SK-N-MC (cell line): Measurements from ENCODE around the gene NEK1.

Source experiments
- EZH2 ChIP-seq: fragments of 200-600 bp; sonication (generic); IDR thresholded peaks from one replicate; pipeline ENCODE4 v1.6.1; 2017; ENCODE audit warnings: antibody characterized with exemption
- FOXP2 ChIP-seq: optimal IDR thresholded peaks from 2 replicates; pipeline ENCODE3; 2011; ENCODE audit warnings: mild to moderate bottlenecking, moderate library complexity; ENCODE audit not compliant: insufficient read depth; ENCODE audit errors: extremely low read length, control extremely low read depth
- POLR2AphosphoS5 ChIP-seq: IDR thresholded peaks from 2 replicates; pipeline ENCODE4 v1.6.1; 2012; ENCODE audit warnings: mild to moderate bottlenecking, low read depth, low read length, borderline replicate concordance

- TF ChIP-seq EZH2 (no peak), POLR2AphosphoS5 (no peak), FOXP2 (no peak)
Observed at GRCh38 chr4:169400832-169401231, 211.6 kb downstream of the NEK1 start.
